GM12865 (cell line): ENCODE measurements around the gene ASTN2.

ENCODE experiments used
- DNase-seq: peaks from one replicate; pipeline ENCODE4 v3.0.0; 2010; ENCODE audit warnings: low read depth
- H3K4me3 ChIP-seq: 2 replicates; pipeline ENCODE4 v1.5.1; 2011; ENCODE audit warnings: mild to moderate bottlenecking, low read depth, low read length, control low read depth
- TF ChIP-seq, protein P1 (sequence below): IDR thresholded peaks from 2 replicates; pipeline ENCODE4 v1.5.1; 2011; ENCODE audit warnings: low read length, control low read depth, low read depth, inconsistent platforms; ENCODE audit not compliant: insufficient read depth; ENCODE audit errors: missing control alignments

The ASTN2 gene

DNA sequence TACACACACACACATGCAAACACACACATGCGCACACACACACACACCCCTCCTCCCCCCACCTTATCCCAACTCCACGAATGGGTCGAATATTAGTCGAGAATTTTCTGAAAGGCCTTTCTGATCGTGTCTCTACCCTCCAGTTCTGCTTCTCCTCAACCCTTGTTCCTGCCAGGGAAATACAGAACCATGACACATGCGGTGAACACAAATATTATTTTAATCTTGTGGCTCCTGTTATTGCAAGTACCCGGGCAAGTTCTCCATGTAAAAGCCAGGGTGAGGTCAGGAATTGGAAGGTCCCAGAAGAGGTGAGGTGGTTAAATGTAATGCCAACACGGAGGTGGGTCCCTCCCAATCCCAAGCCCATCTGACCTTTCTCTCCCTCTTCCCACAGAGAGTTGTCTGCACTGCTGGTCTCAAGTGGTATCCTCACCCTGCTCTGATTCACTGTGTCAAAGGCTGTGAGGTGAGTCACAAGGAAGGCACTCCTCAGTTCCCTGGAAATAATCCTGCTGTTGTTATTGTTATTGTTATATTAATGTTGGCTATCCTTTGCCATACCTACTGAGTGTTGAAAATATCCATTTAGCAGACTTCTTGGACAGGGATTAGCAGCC, 1037.6 kb downstream of the ASTN2 start:
- H3K4me3 ChIP-seq: no peak overlapping the region
- TF ChIP-seq, protein P1, sequence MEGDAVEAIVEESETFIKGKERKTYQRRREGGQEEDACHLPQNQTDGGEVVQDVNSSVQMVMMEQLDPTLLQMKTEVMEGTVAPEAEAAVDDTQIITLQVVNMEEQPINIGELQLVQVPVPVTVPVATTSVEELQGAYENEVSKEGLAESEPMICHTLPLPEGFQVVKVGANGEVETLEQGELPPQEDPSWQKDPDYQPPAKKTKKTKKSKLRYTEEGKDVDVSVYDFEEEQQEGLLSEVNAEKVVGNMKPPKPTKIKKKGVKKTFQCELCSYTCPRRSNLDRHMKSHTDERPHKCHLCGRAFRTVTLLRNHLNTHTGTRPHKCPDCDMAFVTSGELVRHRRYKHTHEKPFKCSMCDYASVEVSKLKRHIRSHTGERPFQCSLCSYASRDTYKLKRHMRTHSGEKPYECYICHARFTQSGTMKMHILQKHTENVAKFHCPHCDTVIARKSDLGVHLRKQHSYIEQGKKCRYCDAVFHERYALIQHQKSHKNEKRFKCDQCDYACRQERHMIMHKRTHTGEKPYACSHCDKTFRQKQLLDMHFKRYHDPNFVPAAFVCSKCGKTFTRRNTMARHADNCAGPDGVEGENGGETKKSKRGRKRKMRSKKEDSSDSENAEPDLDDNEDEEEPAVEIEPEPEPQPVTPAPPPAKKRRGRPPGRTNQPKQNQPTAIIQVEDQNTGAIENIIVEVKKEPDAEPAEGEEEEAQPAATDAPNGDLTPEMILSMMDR: no peak
- no peak for DNase-seq
